ENCODE data around the gene PCNX2. TPM values are rescaled to one million over a fixed set of nuclear protein-coding genes. Genes with fewer than 3 reads are reported as not detected.
A peak's percentile ranks its signal among the peaks of the same experiment; 100 is the strongest.
"Not testable (repeated sequence)": the region's sequence is repeated elsewhere in the genome, so short reads cannot be mapped to it uniquely, and the experiment has no call there.

Gene PCNX2
- total and polyA plus RNA-seq, 12 donors = 0.29 to 3.1 (median 1.6) TPM

DNA sequence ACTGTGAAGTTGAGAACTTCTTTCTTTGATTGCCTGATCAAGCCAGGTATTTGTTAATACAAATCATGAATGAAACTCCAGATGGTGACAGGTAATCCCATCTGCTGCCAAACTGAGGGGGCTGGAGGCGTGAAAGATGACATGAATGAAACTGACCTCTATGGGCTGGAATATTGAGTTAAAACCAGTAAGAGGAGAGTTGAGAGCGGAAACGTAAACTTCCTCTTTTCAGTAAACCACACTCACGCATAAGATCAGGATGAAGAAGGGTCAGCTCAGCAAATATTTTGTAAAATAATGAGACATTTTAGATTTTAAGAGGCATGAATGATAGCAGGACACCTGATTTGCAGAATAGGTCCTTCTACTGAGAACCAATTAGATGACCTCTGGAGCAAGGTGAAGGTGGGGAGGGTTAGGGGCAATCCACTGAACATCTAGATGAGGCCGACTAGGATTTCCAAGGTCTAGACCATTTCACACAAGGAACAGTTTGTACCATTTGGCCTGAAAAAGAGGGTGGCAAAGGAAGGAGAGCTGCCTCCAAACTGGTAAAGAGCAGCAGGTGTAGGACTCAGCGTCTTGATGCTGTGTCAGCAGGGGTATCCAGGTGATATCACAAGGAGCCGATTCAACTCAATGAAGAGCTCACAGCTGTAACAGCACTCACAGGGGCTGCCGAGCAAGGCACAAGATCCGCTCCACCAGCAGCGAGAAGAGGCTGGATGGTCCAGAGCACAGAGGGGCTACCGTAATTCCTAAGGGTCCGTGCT, 212.6 kb downstream of the PCNX2 start:
- peak overlapping the region in 1 of 10 donors; percentile 53 for H3K27ac ChIP-seq
- WGBS, 2 donors = 93% methylated on average over 12 of the region's 12 CpGs

DNA sequence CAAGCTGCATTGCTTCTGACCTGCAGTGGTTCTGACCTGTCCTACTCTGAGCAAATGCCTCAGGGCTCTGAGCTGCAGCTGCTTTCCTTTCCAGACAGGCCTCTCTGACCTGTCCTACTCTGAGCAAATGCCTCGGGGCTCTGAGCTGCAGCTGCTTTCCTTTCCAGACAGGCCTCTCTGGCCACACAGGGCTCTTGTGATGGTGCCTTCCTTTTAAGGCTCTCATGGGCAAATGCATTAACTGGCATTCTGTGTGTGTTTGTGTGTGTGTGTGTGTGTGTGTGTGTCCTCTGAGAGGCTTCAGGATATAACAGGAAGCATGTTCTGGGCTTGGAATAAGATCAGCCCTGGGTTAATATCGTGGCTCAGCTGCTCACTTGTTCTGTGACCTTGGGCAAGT, 213.8 kb downstream of the PCNX2 start:
- H3K27me3 ChIP-seq = no peaks in the 10 kb centered on the region
- intact Hi-C loops (cut with DNase I) = no loop called here
- 34 to 35% methylated on average over 2 of the region's 2 CpGs for WGBS, 2 donors
- TF ChIP-seq, protein P1, sequence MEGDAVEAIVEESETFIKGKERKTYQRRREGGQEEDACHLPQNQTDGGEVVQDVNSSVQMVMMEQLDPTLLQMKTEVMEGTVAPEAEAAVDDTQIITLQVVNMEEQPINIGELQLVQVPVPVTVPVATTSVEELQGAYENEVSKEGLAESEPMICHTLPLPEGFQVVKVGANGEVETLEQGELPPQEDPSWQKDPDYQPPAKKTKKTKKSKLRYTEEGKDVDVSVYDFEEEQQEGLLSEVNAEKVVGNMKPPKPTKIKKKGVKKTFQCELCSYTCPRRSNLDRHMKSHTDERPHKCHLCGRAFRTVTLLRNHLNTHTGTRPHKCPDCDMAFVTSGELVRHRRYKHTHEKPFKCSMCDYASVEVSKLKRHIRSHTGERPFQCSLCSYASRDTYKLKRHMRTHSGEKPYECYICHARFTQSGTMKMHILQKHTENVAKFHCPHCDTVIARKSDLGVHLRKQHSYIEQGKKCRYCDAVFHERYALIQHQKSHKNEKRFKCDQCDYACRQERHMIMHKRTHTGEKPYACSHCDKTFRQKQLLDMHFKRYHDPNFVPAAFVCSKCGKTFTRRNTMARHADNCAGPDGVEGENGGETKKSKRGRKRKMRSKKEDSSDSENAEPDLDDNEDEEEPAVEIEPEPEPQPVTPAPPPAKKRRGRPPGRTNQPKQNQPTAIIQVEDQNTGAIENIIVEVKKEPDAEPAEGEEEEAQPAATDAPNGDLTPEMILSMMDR (IDR thresholded peaks at IDR 0.05) = no peak
- DNase-seq (no peak), ATAC-seq (no peak)
- no peak overlapping the region for H3K4me3 ChIP-seq
- H3K9me3 ChIP-seq = no peaks in the 10 kb centered on the region
- H3K27ac ChIP-seq = peak overlapping the region in 1 of 10 donors; percentile 53
- H3K4me1 ChIP-seq = peaks cover 0 to 16% (median 3%) of the 10 kb centered on the region in 9 donors
- no peaks in the 10 kb centered on the region for H3K36me3 ChIP-seq

More for the DNA sequence above, 212.6 kb downstream of the PCNX2 start:
- no peak overlapping the region for H3K4me3 ChIP-seq
- no peaks in the 10 kb centered on the region for H3K9me3 ChIP-seq
- H3K36me3 ChIP-seq = no peaks in the 10 kb centered on the region
- no peaks in the 10 kb centered on the region for H3K27me3 ChIP-seq
- intact Hi-C loops (cut with DNase I) = no loop called here
- TF ChIP-seq, protein P1 (IDR thresholded peaks at IDR 0.05) = no peak
- DNase-seq (no peak), ATAC-seq (no peak)
- H3K4me1 ChIP-seq = peaks cover 0 to 16% (median 6%) of the 10 kb centered on the region in 9 donors

DNA sequence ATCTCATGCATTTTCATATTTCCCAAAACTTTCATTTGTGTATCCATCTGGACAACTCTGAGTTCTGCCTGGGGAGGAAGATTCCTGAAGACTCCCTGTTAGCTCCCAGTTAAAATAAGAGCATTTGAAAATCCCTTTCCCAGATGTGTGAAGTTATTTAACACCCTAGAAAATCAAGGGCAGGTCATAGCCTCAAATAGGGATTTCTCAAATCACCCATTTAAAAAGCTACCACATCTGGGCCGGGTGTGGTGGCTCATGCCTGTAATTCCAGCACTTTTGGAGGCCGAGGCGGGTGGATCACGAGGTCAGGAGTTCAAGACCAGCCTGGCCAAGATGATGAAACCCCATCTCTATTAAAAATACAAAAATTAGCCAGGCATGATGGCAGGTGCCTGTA, 214.7 kb downstream of the PCNX2 start:
- intact Hi-C loops (cut with DNase I); H3K9me3 ChIP-seq; ATAC-seq; H3K4me3 ChIP-seq; H3K27ac ChIP-seq; H3K27me3 ChIP-seq; H3K36me3 ChIP-seq; DNase-seq: not testable (repeated sequence)
- 94 to 96% methylated on average over 4 of the region's 4 CpGs for WGBS, 2 donors
- H3K4me1 ChIP-seq = peaks cover 0 to 16% (median 0%) of the 10 kb centered on the region in 9 donors

DNA sequence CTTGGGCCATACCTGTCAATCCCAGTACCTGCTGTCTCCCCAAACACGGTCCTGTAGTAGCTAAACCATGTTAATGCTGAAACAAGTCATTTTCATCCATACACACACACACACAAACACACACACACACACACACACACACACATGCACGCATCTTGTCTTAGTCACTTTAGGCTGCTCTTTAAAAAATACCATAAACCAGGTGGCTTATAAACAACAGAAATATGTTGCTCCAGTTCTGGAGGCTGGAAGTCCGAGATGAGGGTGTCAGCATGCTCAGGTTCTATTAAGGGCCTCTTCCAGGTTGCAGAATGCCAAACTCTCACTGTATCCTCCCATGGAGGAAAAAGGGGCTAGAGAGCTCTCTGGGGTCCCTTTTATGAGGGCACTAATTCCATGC, 215.2 kb downstream of the PCNX2 start:
- Histone ChIP-seq H3K4me3 (no peak overlapping the region), H3K9me3 (no peaks in the 10 kb centered on the region), H3K36me3 (no peaks in the 10 kb centered on the region), H3K27ac (no peak overlapping the region), H3K27me3 (no peaks in the 10 kb centered on the region), H3K4me1 (peaks cover 0 to 16% (median 0%) of the 10 kb centered on the region in 9 donors)
- ATAC-seq (no peak), DNase-seq (no peak)
- TF ChIP-seq, protein P1 (IDR thresholded peaks at IDR 0.05) = no peak
- intact Hi-C loops (cut with DNase I) = no loop called here
- 98 to 99% methylated on average over 3 of the region's 3 CpGs for WGBS, 2 donors

DNA sequence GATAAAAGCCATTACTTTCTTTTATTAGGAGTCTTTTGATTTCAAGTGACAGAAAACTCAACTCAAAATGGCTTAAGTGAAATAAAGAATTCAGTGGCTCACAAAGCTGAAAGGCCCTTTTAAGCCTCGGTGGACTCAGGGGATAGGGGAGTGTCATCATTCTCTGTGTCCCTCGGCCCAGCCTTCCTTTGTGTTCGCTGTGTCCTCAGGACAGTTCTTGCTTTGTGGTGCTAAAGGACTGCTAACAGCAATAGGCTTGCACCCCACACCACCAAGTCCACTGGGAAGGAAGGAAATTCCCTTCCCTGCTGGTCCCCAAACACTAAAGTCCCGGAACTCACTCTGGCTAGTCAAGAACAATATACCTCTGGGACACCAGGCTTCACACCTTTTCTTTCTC, 216.0 kb downstream of the PCNX2 start:
- Histone ChIP-seq H3K27ac (no peak overlapping the region), H3K36me3 (no peaks in the 10 kb centered on the region), H3K27me3 (no peaks in the 10 kb centered on the region), H3K9me3 (no peaks in the 10 kb centered on the region), H3K4me3 (no peak overlapping the region), H3K4me1 (peaks cover 0 to 16% (median 0%) of the 10 kb centered on the region in 9 donors)
- no peak for DNase-seq
- ATAC-seq = no peak
- WGBS, 2 donors = 72 to 85% methylated on average over 4 of the region's 4 CpGs
- intact Hi-C loops (cut with DNase I) = no loop called here
- TF ChIP-seq, protein P1 (IDR thresholded peaks at IDR 0.05) = no peak
